Raji (cell line): ENCODE results near the gene AUTS2.

Source experiments
- POLR2A ChIP-seq: IDR thresholded peaks from 2 replicates; pipeline ENCODE4 v1.6.1; 2011; ENCODE audit warnings: low read depth, low read length, control low read depth; ENCODE audit not compliant: insufficient read depth

AUTS2 gene

GRCh38 chr7:70616821-70617220 lies 1018.5 kb downstream of the AUTS2 start:
- no peak for TF ChIP-seq POLR2A

- TF ChIP-seq POLR2A: no peak
These were observed 1019.8 kb downstream of the AUTS2 start for GRCh38 chr7:70618020-70618551.

- TF ChIP-seq POLR2A: no peak
These were observed 1020.9 kb downstream of the AUTS2 start for GRCh38 chr7:70619130-70619529.

- TF ChIP-seq POLR2A: no peak
These were observed 1021.4 kb downstream of the AUTS2 start for GRCh38 chr7:70619659-70620058.

GRCh38 chr7:70620333-70621055 lies 1022.2 kb downstream of the AUTS2 start:
- no peak for TF ChIP-seq POLR2A

GRCh38 chr7:70621954-70622600 lies 1023.8 kb downstream of the AUTS2 start:
- no peak for TF ChIP-seq POLR2A

GRCh38 chr7:70622936-70623335 lies 1024.7 kb downstream of the AUTS2 start:
- no peak for TF ChIP-seq POLR2A

GRCh38 chr7:70624500-70625103 lies 1026.3 kb downstream of the AUTS2 start:
- no peak for TF ChIP-seq POLR2A

GRCh38 chr7:70627461-70627860 lies 1029.2 kb downstream of the AUTS2 start:
- TF ChIP-seq POLR2A: no peak

- no peak for TF ChIP-seq POLR2A
These were observed 1032.2 kb downstream of the AUTS2 start for GRCh38 chr7:70630440-70630817.

GRCh38 chr7:70630818-70631457 lies 1032.7 kb downstream of the AUTS2 start:
- TF ChIP-seq POLR2A: no peak

GRCh38 chr7:70631718-70632117 lies 1033.4 kb downstream of the AUTS2 start:
- no peak for TF ChIP-seq POLR2A

- TF ChIP-seq POLR2A: no peak
These were observed 1034.1 kb downstream of the AUTS2 start for GRCh38 chr7:70632400-70632799.

- TF ChIP-seq POLR2A: no peak
These were observed 1035.8 kb downstream of the AUTS2 start for GRCh38 chr7:70634071-70634470.

GRCh38 chr7:70634610-70635068 lies 1036.4 kb downstream of the AUTS2 start:
- no peak for TF ChIP-seq POLR2A
